Kidney (tissue), 14 donors: ENCODE data around the gene CA5B. TPM values are rescaled to one million over a fixed set of nuclear protein-coding genes. Genes with fewer than 3 reads are reported as not detected.
"Not testable (repeated sequence)": the region's sequence is repeated elsewhere in the genome, so short reads cannot be mapped to it uniquely, and the experiment has no call there.

Experiments used
- DNase-seq, 5 donors: peaks; one replicate each; pipeline ENCODE4 v3.0.0-alpha.2; 2013 to 2020
- FAIRE-seq: peaks from 2 replicates; lab custom pipeline; 2012; peaks lifted over from hg19 to GRCh38; lab: Jason Lieb, UNC
- H3K27ac ChIP-seq, 2 donors: one replicate each; pipeline ENCODE4 v1.7.0; 2013; ENCODE audit warnings: low read depth in 2 of 2, low read length in 2 of 2, inconsistent platforms in 1 of 2
- H3K27me3 ChIP-seq: one replicate; pipeline ENCODE4 v1.7.1; 2013; ENCODE audit warnings: low read length, inconsistent platforms; ENCODE audit not compliant: control insufficient read depth, insufficient read depth
- H3K36me3 ChIP-seq, 3 donors: one replicate each; pipeline versions ENCODE4 v1.7.0 to v1.7.1; 2013; ENCODE audit warnings: low read length in 3 of 3, control low read depth in 1 of 3, inconsistent platforms in 1 of 3; ENCODE audit not compliant: insufficient read depth in 3 of 3, control insufficient read depth in 2 of 3
- H3K4me1 ChIP-seq, 3 donors: one replicate each; pipeline versions ENCODE4 v1.7.0 to v1.7.1; 2013; ENCODE audit warnings: low read length in 3 of 3, inconsistent platforms in 1 of 3, low read depth in 1 of 3; ENCODE audit not compliant: control insufficient read depth in 2 of 3, insufficient read depth in 2 of 3
- H3K4me3 ChIP-seq, 3 donors: one replicate each; pipeline versions ENCODE4 v1.7.0 to v1.8.1; 2013; ENCODE audit warnings: low read length in 3 of 3, control low read depth in 1 of 3, inconsistent platforms in 1 of 3
- H3K9ac ChIP-seq, 3 donors: one replicate each; pipeline versions ENCODE4 v1.7.0 to v1.7.1; 2013; ENCODE audit warnings: low read length in 3 of 3, control low read depth in 1 of 3, inconsistent platforms in 1 of 3
- H3K9me3 ChIP-seq, 3 donors: one replicate each; pipeline versions ENCODE4 v1.7.0 to v1.7.1; 2013; ENCODE audit warnings: low read length in 3 of 3, control low read depth in 1 of 3, inconsistent platforms in 1 of 3; ENCODE audit not compliant: control insufficient read depth in 2 of 3, insufficient read depth in 1 of 3
- CTCF ChIP-seq: IDR thresholded peaks from 3 replicates; pipeline ENCODE4 v1.5.1; 2012; ENCODE audit warnings: mild to moderate bottlenecking, moderate library complexity, borderline replicate concordance; ENCODE audit not compliant: insufficient read depth; ENCODE audit errors: extremely low read depth
- intact Hi-C: fragments of 100-400 bp; cut with DNase I; formaldehyde crosslinking; loops from one replicate; pipeline ENCODE4 v1.11.1; 2022
- polyA plus RNA-seq: library from polyadenylated mRNA; stranded (reverse); fragments of 350-450 nt; fragmentation: Illumina TruSeq; extraction: RNeasy Lipid Tissue Mini Kit (QIAGEN cat#74804); gene quantifications from one replicate; pipeline ENCODE4 v1.2.3, GENCODE V29; 2014; ENCODE audit warnings: low read depth, low replicate concordance; ENCODE audit not compliant: insufficient read depth
- total RNA-seq: library from RNA; stranded (reverse); fragmentation: NEBNext Ultra II Directional; extraction: Animal tissue kit (Norgen Biotek cat#: 25700); gene quantifications from one replicate; pipeline ENCODE4 v1.2.1, GENCODE V29; 2021
- donor health status: control.
- donor health status: control.
- donor health status: control.
- donor health status: control.
- donor health status: control.
- donor health status: DM: yes; HTN: yes; CAD: no.
- donor health status: Normal renal cell carcinoma (clear cell type).

Gene CA5B
- total and polyA plus RNA-seq, 2 donors from 2014 or later = 1.9 to 18.2 TPM

GRCh38 chrX:15739886-15740285 is 1.8 kb downstream of the CA5B start:
- no peaks in the 10 kb centered on the region for H3K9me3 ChIP-seq
- no peak overlapping the region for H3K27ac ChIP-seq
- H3K4me3 ChIP-seq = no peak overlapping the region
- intact Hi-C loops = no loop called here
- no peaks in the 10 kb centered on the region for H3K36me3 ChIP-seq
- H3K4me1 ChIP-seq = no peaks in the 10 kb centered on the region
- no peak for FAIRE-seq
- DNase-seq = no peak
- no peak for TF ChIP-seq CTCF
- H3K27me3 ChIP-seq = peaks cover 9% of the 10 kb centered on the region
- H3K9ac ChIP-seq = no peak overlapping the region

GRCh38 chrX:15744181-15744867 is 6.3 kb downstream of the CA5B start:
- no peak overlapping the region for H3K9ac ChIP-seq
- H3K9me3 ChIP-seq = no peaks in the 10 kb centered on the region
- DNase-seq = no peak
- FAIRE-seq = no peak
- TF ChIP-seq CTCF = no peak
- no peaks in the 10 kb centered on the region for H3K4me1 ChIP-seq
- H3K27ac ChIP-seq = no peak overlapping the region
- intact Hi-C loops = no loop called here
- H3K27me3 ChIP-seq = peaks cover 7% of the 10 kb centered on the region
- H3K36me3 ChIP-seq = no peaks in the 10 kb centered on the region
- H3K4me3 ChIP-seq = no peak overlapping the region

- Histone ChIP-seq H3K9me3 (no peaks in the 10 kb centered on the region), H3K27me3 (peaks cover 2% of the 10 kb centered on the region), H3K4me1 (peaks cover 0 to 4% (median 0%) of the 10 kb centered on the region in 3 donors), H3K4me3 (no peak overlapping the region), H3K27ac (no peak overlapping the region), H3K36me3 (no peaks in the 10 kb centered on the region), H3K9ac (no peak overlapping the region)
- DNase-seq (no peak), FAIRE-seq (no peak)
- intact Hi-C loops = no loop called here
- TF ChIP-seq CTCF = no peak
Observed at GRCh38 chrX:15745179-15745578, 7.1 kb downstream of the CA5B start.

GRCh38 chrX:15746651-15747050 is 8.6 kb downstream of the CA5B start:
- DNase-seq, H3K27ac ChIP-seq, H3K9ac ChIP-seq, H3K9me3 ChIP-seq, H3K27me3 ChIP-seq, H3K36me3 ChIP-seq, H3K4me1 ChIP-seq, intact Hi-C loops, H3K4me3 ChIP-seq, FAIRE-seq: not testable (repeated sequence)
